HepG2 (cell line): Measurements from ENCODE around the gene COA5. TPM values are rescaled to one million over a fixed set of nuclear protein-coding genes. Genes with fewer than 3 reads are reported as not detected.

Experiments used
- BRCA1 ChIP-seq: sonication (generic); formaldehyde crosslinking; IDR thresholded peaks from 2 replicates; pipeline ENCODE4 v1.4.0; 2020; ENCODE audit warnings: missing genetic modification reagents
- GRHL1 ChIP-seq: sonication (generic); formaldehyde crosslinking; conservative IDR thresholded peaks from 2 replicates; pipeline ENCODE4 v1.8.0; 2022; ENCODE audit warnings: missing genetic modification reagents
- HDAC6 ChIP-seq: fragments of 200-600 bp; sonication (generic); IDR thresholded peaks from 2 replicates; pipeline ENCODE4 v1.7.0; 2017; ENCODE audit warnings: mild to moderate bottlenecking, antibody characterized with exemption, low read length, low read depth
- KIAA2018 ChIP-seq: sonication (generic); formaldehyde crosslinking; IDR thresholded peaks from 2 replicates; pipeline ENCODE4 v1.5.0; 2020; ENCODE audit warnings: mild to moderate bottlenecking, missing genetic modification reagents, borderline replicate concordance
- MTA3 ChIP-seq: sonication (generic); formaldehyde crosslinking; IDR thresholded peaks from 2 replicates; pipeline ENCODE4 v1.4.0; 2020; ENCODE audit warnings: missing genetic modification reagents
- NR2F1 ChIP-seq, 2 experiments: fragments of 450-650 bp in 1 of 2; formaldehyde crosslinking in 1 of 2; IDR thresholded peaks; 2 replicates each; pipeline versions ENCODE4 v1.5.0 to v1.6.1; 2016 to 2020; ENCODE audit warnings: mild to moderate bottlenecking in 1 of 2, missing compliant biosample characterization in 1 of 2, missing genetic modification reagents in 1 of 2, moderate library complexity in 1 of 2
- ONECUT2 ChIP-seq: sonication (generic); formaldehyde crosslinking; IDR thresholded peaks from 2 replicates; pipeline ENCODE4 v1.4.0; 2020; ENCODE audit warnings: missing genetic modification reagents
- SMAD9 ChIP-seq: sonication (generic); formaldehyde crosslinking; IDR thresholded peaks from 2 replicates; pipeline ENCODE4 v1.5.1; 2020; ENCODE audit warnings: mild to moderate bottlenecking, missing genetic modification reagents
- ZMYM3 ChIP-seq: sonication (generic); formaldehyde crosslinking; IDR thresholded peaks from 2 replicates; pipeline ENCODE4 v1.5.1; 2020; ENCODE audit warnings: mild to moderate bottlenecking, missing genetic modification reagents
- ZNF138 ChIP-seq: sonication (generic); formaldehyde crosslinking; IDR thresholded peaks from 2 replicates; pipeline ENCODE4 v1.5.0; 2020; ENCODE audit warnings: mild to moderate bottlenecking, low read depth, missing genetic modification reagents
- ZNF30 ChIP-seq: sonication (generic); formaldehyde crosslinking; IDR thresholded peaks from 2 replicates; pipeline ENCODE4 v1.5.0; 2020; ENCODE audit warnings: mild to moderate bottlenecking, missing genetic modification reagents
- ZNF547 ChIP-seq: sonication (generic); formaldehyde crosslinking; IDR thresholded peaks from 2 replicates; pipeline ENCODE4 v1.5.1; 2020; ENCODE audit warnings: mild to moderate bottlenecking, missing genetic modification reagents
- ZNF558 ChIP-seq: sonication (generic); formaldehyde crosslinking; IDR thresholded peaks from 2 replicates; pipeline ENCODE4 v1.9.0; 2022; ENCODE audit warnings: mild to moderate bottlenecking, missing genetic modification reagents, borderline replicate concordance
- ZNF563 ChIP-seq: sonication (generic); formaldehyde crosslinking; IDR thresholded peaks from 2 replicates; pipeline ENCODE4 v1.8.0; 2022; ENCODE audit warnings: mild to moderate bottlenecking, moderate library complexity, missing genetic modification reagents
- ZNF674 ChIP-seq: sonication (generic); formaldehyde crosslinking; IDR thresholded peaks from 2 replicates; pipeline ENCODE4 v1.5.0; 2020; ENCODE audit warnings: low read depth, mild to moderate bottlenecking, missing genetic modification reagents
- ZNF780A ChIP-seq: sonication (generic); formaldehyde crosslinking; IDR thresholded peaks from 2 replicates; pipeline ENCODE4 v1.8.0; 2022; ENCODE audit warnings: mild to moderate bottlenecking, missing genetic modification reagents, moderate library complexity
- ZNF784 ChIP-seq: sonication (generic); formaldehyde crosslinking; IDR thresholded peaks from 2 replicates; pipeline ENCODE4 v1.5.1; 2020; ENCODE audit warnings: missing genetic modification reagents, mild to moderate bottlenecking, borderline replicate concordance
- ZSCAN22 ChIP-seq: sonication (generic); formaldehyde crosslinking; IDR thresholded peaks from 2 replicates; pipeline ENCODE4 v1.4.0; 2020; ENCODE audit warnings: mild to moderate bottlenecking, missing genetic modification reagents
- ZSCAN9 ChIP-seq: IDR thresholded peaks from 2 replicates; pipeline ENCODE4 v1.6.1; 2016; ENCODE audit warnings: borderline replicate concordance
- polyA plus RNA-seq, 8 experiments: library from polyadenylated mRNA; depleted of rRNA in 3 of 8; stranded (reverse) in 7 of 8; unstranded in 1 of 8; fragments of >200 nt; fragmentation: Illumina TruSeq in 4 of 8; extraction: Trizol in 4 of 8; gene quantifications; 2 replicates each; pipeline versions ENCODE4 v1.2.1 to v1.2.3, GENCODE V29; 2011 to 2016; ENCODE audit warnings: low read depth in 4 of 8, missing spikeins in 1 of 8, mixed read lengths in 1 of 8; ENCODE audit not compliant: insufficient read depth in 1 of 8
- total RNA-seq, 5 experiments: library from RNA; depleted of rRNA; stranded (reverse); fragments of >200 nt; fragmentation: Illumina TruSeq; extraction: Trizol; gene quantifications; 2 replicates each; pipeline ENCODE4 v1.2.3, GENCODE V29; 2016; ENCODE audit warnings: low read depth in 1 of 5

The COA5 gene
- total and polyA plus RNA-seq, 2 of the 13 experiments (the other 11 are each of a cell fraction or from before 2014, with no cell fraction given), result 43.6 to 64.5 TPM

- TF ChIP-seq ZNF784 (CRISPR knock-in tag) (peak; percentile 98), ZNF138 (CRISPR knock-in tag) (peak; percentile 94), ZNF780A (CRISPR knock-in tag) (peak; percentile 95), ZNF674 (CRISPR knock-in tag) (no peak), NR2F1 (CRISPR knock-in tag; IDR thresholded peaks at IDR 0.05) (no peak), ZSCAN22 (CRISPR knock-in tag) (peak; percentile 71), SMAD9 (CRISPR knock-in tag) (peak; percentile 91), ZMYM3 (CRISPR knock-in tag) (peak; percentile 56; the same call in 1 of the 2 replicates), BRCA1 (CRISPR knock-in tag) (peak; percentile 39; the same call in 1 of the 2 replicates), ZSCAN9 (CRISPR knock-in tag) (peak; percentile 8; the same call in 1 of the 2 replicates), MTA3 (CRISPR knock-in tag) (no peak), GRHL1 (CRISPR knock-in tag) (no peak), KIAA2018 (CRISPR knock-in tag) (0 out of 2 replicates have a peak, but pooled peaks have one; percentile 88), ZNF547 (peak; percentile 99), ONECUT2 (CRISPR knock-in tag) (no peak), ZNF30 (CRISPR knock-in tag) (0 out of 2 replicates have a peak, but pooled peaks have one; percentile 33), HDAC6 (no peak), ZNF558 (CRISPR knock-in tag) (peak; percentile 84; the same call in 1 of the 2 replicates), ZNF563 (CRISPR knock-in tag) (peak; percentile 97)
These were observed at the start of gene COA5, which contains the start of gene UNC50 (continued) for GRCh38 chr2:98608116-98608961.
